ENCODE data around the gene HTR2A.
"Not testable (repeated sequence)": the region's sequence is repeated elsewhere in the genome, so short reads cannot be mapped to it uniquely, and the experiment has no call there.

The HTR2A gene

DNA sequence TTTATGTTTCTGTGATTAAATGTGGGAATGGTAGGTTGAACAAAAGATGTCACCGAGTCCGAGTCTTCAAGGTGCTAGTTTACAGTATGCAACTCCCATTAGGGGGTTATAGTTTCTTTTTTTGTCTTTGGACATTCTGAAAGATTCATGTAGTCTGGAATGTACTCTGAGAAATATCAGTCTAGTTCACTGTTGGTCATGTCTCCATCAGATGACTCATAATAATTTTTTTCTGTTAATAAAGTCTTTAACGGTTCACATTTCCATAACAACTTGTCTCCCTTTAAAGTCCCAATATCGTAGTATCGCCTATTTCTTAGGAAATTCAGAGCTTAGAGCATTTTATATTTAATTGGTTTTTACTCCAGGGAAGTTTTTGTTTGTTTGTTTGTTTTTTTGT is 86.4 kb downstream of the HTR2A start:
- DNase-seq (ENCODE audit: low read depth), result no peak

DNA sequence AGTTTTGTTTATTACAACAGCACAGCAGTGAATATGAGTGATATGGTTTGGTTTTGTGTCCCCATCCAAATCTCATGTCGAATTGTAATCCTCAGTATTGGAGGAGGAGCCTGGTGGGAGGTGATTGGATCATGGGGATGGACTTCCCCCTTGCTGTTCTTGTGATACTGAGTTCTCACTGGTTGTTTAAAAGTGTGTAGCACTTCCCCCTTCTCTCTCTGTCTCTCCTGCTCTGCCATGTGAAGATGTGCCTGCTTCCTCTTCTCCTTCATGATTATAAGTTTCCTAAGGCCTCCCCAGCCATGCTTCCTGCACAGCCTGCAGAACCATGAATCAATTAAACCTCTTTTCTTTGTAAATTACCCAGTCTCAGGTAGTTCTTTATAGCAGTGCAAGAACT is 91.9 kb downstream of the HTR2A start:
- DNase-seq (ENCODE audit: low read depth), result not testable (repeated sequence)

DNA sequence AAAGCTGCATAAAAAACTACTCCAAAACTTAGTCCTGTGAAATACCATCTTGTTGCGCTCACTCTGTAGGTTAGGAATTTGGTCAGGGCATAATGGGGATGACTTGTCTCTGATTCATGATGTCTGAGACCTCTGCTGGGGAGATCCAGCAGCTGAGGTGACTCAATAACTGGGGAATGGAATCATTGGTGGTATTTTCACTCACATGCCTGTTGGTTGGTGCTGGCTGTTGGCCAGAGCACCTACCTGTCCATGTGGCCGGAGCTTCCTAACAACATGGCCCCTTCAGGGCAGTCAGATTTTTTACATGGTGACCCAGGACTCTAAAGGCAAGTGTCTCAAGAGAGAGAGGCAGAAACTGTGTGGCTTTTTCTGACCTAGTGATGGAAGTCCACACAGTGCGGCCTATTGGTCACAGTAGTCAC is 92.5 kb downstream of the HTR2A start:
- DNase-seq (ENCODE audit: low read depth), result peak; percentile 73

DNA sequence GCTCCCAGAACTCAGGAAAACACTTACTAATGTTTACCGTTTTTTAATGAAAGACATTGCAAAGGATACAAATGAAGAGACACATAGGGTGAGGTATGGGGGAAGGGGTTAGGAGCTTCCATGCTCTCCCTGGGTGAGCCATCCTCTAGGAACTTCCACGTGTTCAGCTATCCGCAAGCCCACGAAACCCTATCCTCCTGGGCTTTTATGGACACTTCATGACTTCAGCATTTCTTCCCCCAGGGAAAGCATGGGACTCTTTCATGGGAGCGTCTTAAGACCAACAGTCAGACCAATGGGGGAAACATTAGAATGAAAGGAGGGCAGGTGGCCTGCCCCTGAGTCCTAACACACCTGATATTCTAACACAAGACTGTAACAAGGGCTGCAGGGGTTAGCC is 93.3 kb downstream of the HTR2A start:
- DNase-seq (ENCODE audit: low read depth), result no peak

DNA sequence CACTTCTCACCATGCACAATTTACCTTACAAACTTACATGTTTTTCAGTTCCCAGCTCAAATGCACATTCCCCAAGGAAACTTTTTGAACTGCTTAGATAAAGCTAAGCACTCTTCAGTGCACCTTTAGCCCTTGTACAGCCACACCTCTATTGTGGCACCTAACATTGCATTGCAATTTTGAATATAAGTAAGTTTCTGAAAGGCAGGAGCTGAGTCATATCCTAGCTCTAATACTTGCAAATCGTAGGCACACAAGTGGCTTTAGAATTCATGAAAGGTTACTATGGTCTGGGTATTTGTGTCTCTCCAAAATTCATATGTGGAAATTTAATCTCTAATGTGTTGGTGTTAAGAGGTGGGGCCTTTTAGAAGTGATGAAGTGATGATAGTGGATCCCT is 95.0 kb downstream of the HTR2A start:
- DNase-seq (ENCODE audit: low read depth), result no peak

DNA sequence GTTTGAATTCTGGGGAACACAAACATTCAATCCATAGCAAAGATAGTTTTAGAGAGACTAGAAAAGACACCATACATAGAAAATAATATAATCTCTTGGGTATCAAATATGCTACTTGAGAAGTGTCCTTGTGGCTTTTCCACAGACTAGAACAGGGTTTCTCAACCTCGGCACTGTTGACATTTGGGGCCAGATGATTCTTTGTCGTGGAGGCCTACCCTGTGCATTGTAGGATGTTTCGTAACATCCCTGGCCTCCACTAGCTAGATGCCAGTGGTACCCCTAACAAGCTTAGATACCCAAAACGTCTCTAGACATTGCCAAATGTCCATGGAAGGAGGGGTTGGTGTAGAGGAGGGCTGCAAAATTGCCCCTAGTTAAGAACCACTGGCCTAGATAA is 97.7 kb downstream of the HTR2A start:
- no peak for DNase-seq (ENCODE audit: low read depth)

- DNase-seq (ENCODE audit: low read depth), result peak; percentile 68
Observed at GRCh38 chr13:46797501-46798237, 99.2 kb downstream of the HTR2A start.

DNA sequence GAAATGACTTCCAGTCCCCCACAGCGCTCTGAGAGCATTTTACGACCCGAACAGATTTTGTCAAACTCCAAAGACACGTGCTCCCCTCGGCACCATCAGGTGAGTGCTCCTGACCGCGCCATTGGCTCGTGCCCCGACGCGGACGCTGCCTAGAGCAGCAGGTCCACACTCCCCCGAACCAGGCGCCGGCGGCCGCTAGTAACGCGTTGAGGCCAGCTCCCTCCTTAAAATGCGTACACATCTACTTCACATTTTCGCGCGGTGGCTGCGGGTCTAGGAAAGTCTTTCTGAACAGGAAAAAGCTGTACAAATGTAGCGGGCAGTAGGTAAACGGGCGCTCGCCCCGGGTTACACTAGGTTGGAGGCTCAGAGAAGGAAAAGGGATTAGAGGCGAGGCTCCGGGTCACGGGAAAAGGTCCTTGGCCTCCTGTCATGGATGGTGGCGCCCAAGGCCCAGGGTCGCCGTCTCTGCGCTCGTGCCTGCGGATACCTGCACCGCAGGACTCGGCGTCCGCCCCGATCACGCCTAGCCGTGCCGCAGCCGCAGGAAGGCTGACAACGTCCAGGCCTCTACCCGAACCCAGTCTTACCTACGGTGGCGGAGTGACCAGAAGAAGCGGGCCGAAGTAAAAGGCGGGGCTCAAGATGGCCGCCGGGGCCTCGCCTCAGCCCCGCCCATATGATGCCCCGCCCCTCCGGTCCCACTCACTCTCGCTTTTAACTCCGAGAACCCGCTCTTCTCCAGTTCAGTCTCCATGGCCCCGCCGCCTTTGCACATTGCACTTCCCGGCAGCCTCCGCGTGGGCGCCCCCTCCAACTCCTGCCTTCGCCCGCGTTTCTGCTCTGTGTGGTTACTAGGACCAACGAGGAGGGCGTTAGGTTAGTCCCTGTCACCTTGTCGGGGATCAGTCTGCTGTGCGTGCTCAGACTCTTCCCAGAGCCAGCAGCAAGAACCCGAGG is 100.1 kb downstream of the HTR2A start, which contains the start of gene ESD:
ESD (minus strand) TSS at position 647 of the 960 bp plus-strand sequence. CDS start 5,748 bp downstream, outside the sequence.
- peak; percentile 90 for DNase-seq (ENCODE audit: low read depth)

GRCh38 chr13:46796129-46796514 is 100.7 kb downstream of the HTR2A start:
- DNase-seq (ENCODE audit: low read depth), result no peak

GRCh38 chr13:46795321-46795720 is 101.5 kb downstream of the HTR2A start:
- no peak for DNase-seq (ENCODE audit: low read depth)

GRCh38 chr13:46783504-46783903 is 113.3 kb downstream of the HTR2A start:
- DNase-seq (ENCODE audit: low read depth), result no peak

DNA sequence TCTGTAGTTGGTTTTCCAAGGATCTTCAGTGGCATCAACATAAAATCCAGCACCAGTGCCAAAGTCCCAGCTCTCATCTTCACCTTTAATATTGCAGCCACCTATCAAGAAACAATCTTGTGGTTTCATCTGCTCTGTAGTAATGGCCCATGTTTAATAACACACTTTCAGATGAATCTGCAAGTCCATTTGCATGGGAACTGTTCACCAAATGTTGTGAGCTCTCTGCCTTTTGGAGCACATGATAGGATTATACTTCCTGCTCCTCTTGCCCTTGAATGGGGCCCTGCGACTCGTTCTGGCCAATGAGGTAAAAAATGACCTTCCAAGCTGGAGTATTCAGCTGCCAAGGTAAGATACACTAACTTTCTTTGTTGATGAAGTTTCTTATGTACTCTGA is 114.2 kb downstream of the HTR2A start:
- no peak for DNase-seq (ENCODE audit: low read depth)

DNA sequence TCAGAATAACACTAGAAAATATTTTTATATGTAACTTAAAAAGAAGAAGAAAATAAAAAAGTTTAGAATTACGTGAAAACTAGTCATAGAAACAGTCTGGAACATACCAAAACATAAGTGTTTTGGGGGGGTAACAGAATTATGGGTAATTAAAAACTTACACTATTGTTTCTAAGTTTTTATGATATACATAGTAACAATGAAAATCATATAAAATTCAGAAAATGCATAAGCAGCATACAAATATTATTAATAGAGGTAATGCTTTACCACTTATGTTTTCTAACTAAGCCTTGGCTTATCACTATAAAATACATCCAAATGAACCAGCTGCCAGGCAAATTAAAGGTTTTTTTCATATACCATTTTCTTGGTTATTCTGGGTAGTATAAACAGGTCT is 114.8 kb downstream of the HTR2A start:
- DNase-seq (ENCODE audit: low read depth), result no peak

Data from fibroblast of gingiva (primary cell).